Cortex of kidney (tissue), 1 donor: Measurements from ENCODE around the gene PXMP4.
"Not testable (repeated sequence)": the region's sequence is repeated elsewhere in the genome, so short reads cannot be mapped to it uniquely, and the experiment has no call there.

Experiments used
- DNase-seq: peaks from one replicate; lab custom pipeline; 2025; lab: John Stamatoyannopoulos, UW

The PXMP4 gene

DNA sequence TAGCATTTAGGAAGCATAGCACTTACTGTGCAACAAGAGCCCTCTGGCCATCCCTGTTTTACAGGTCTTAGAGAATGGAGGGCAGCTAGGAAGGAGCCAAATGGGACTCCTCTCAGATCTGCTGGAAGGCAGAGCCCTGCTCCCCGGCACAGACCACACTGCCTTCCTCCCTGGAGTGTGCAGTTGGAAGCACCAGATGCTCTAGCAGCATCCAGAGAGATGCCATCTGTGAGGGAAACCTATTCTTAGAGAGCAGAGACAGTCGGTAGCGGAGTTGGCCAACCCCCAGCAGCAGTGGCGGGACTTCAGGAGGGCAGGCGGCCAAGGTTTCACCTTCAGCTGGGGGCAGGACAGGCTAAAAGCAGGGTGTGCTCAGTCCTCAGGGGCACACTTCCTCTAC, 17.2 kb downstream of the PXMP4 start:
- no peak for DNase-seq

DNA sequence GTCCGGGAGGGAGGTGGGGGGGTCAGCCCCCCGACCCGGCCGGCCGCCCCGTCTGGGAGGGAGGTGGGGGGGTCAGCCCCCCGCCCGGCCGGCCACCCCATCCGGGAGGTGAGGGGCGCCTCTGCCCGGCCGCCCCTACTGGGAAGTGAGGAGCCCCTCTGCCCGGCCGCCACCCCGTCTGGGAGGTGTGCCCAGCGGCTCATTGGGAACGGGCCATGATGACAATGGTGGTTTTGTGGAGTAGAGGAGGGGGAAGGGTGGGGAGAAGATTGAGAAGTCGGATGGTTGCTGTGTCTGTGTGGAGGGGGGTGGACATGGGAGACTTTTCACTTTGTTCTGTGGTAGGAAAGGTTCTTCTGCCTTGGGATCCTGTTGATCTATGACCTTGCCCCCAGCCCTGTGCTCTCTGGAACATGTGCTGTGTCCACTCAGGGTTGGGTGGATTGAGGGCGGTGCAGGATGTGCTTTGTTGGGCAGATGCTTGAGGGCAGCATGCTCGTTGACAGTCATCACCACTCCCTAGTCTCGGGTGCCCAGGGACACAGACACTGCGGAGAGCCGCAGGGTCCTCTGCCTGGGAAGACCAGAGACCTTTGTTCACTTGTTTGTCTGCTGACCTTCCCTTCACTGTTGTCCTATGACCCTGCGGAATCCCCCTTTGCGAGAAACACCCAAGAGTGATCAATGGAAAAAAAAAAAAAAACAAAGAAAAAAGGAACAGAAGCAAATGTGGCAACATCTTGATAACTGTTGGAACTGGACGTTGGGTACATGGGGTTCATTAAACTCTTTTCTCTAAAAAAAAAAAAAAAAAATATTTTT, 18.3 kb downstream of the PXMP4 start:
- no peak for DNase-seq

DNA sequence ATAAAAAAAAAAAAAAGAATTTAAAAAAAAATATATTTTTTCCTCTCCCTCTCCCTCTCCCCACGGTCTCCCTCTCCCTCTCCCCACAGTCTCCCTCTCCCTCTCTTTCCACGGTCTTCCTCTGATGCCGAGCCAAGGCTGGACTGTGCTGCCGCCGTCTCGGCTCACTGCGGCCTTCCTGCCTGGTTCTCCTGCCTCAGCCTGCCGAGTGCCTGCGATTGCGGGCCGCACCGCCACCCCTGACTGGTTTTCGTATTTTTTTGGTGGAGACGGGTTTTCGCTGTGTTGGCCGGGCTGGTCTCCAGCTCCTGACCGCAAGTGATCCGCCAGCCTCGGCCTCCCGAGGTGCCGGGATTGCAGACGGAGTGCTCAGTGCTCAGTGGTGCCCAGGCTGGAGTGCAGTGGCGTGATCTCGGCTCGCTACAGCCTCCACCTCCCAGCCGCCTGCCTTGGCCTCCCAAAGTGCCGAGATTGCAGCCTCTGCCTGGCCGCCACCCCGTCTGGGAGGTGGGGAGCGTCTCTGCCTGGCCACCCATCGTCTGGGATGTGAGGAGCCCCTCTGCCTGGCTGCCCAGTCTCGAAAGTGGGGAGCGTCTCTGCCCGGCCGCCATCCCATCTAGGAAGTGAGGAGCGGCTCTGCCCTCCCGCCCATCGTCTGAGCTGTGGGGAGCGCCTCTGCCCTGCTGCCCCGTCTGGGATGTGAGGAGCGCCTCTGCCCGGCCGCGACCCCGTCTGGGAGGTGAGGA, 19.2 kb downstream of the PXMP4 start:
- DNase-seq, result not testable (repeated sequence)

DNA sequence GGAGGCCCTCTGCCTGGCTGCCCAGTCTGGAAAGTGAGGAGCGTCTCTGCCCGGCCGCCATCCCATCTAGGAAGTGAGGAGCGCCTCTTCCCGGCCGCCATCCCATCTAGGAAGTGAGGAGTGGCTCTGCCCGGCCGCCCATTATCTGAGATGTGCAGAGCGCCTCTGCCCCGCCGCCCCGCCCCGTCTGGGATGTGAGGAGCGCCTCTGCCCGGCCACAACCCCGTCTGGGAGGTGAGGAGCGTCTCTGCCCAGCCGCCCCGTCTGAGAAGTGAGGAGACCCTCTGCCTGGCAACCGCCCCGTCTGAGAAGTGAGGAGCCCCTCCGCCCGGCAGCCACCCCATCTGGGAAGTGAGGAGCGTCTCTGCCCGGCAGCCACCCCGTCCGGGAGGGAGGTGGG, 21.1 kb downstream of the PXMP4 start:
- not testable (repeated sequence) for DNase-seq

DNA sequence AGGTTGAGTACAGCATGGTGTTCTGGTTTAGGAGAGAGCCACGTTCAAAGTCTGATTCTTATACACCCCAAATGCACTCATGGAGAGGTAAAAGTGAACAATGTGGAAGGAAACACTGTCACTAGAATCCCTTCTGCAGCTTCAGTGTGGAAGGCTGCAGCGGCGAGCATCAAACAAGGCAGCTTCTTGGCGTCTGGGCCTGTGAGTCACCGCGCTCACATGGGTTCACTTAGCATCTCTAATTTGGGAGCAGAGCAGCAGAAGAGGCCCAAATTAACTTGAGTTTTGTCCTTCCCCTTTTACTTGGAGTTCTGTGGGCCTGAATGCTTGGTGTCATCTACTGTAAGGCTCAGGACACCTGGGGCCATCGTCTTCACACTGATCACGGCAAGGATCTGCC, 23.0 kb downstream of the PXMP4 start:
- DNase-seq, result no peak

DNA sequence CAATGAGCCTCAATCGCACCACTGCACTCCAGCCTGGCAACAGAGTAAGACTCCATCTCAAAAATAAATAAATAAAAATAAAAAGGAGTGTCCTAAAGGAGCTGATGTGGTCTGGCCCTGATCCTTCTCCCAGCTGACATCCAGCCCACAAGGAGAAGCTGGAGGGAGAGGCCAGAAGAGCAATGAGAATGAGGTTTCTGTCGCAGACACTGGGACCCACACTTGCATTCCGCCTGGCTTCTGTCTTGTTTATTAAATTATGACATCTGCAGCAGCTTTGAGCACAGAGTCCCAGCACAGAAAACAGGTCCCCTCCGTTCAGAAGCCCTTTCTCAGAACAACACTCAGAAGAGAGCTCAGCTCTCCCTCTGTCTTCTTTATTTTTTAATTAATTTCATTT, 23.7 kb downstream of the PXMP4 start:
- DNase-seq, result no peak

DNA sequence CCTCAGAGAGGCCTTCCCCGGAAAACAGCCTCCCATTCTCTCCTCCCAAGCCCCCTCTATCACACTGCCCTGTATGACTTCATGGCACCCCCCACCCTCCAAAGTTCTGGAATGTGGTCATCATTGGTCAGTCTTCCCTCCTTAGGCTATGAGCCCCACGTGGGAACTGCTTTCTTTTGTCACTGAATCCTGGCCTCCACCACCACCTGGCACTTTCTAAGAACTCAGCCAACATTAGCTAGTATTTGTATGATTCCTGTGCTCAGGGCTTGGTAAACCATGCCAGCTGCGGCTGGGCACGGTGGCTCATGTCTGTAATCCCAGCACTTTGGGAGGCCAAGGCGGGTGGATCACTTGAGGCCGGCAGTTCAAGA, 25.5 kb downstream of the PXMP4 start:
- DNase-seq, result no peak

DNA sequence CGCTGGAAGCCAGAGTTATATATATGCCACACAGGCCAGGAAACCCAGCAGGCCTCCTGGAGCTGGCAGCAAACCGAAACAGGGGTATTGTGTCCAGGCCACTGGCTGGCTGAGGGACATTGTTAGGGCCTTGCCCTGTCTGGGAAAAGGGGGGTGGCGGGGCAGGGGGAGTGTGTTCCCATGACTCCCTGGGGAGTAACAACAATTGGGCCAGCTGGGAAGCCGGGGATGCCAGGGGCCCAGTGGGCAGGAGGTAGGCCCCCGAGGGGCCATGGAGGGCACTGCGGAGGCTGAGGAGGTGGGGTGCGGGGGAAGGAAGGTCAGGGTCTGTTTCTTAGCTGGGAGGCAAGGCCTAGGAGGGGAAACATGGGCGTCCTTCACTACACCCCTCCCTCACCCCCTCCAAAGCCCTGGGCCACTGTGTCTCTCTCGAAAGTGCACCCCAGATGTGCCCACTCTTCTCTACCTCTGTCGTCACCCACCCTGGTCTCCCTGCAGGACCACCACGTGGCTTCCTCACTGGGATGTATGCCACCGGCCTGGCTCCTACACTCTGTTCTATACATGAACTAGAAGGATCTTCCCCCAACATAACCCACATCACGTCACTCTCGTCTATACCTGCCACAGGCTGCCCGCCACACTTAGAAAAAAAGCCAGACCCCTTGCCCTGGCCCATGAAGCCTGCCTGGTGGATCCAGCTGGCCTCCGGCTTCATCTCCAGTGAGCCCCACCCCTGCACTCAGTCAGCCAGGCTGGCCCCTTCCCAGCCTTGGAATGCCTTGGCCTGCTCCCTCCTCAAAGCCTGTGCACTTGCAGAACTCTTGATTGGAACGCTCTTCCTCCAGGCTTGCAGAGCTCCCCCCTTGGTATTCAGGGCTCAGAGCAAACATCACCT, 26.1 kb downstream of the PXMP4 start:
- no peak for DNase-seq

DNA sequence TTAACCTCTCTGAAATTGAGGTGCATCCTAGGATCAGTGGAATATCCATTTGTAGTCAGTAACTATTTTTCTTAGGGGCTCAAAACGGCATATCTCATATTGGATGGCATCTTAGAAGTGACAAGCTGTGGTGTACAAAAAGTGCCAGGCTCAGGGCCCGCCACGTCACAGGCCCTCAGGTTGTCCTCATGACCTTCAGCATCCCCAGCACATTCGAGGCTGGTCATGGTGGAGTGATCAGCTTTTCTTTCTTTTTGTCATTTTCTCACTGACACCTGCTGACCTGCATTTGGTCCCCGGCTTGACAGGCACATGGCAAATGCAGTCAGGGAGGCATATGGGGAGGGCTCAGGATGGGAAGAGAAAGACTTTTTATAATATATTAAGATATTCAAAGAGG, 26.8 kb downstream of the PXMP4 start:
- no peak for DNase-seq

DNA sequence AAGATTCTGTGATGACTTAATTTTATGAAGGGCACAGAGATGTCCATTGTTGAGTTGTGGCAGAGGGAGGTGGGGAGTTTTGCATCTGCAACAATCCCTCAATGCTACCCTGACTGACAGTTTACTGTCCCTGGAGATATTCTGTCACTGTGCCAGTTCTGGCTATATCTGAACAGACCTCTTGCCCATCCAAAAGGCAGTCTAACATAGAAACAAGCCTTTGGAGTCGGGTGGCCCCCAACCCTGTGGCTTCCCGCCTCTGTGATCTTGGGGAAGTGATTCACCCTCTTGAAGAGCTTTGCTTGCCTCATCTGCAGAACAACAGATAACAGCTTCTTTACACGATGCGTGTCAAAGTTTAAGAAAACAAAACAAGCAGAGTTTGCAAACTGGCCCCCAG, 30.1 kb downstream of the PXMP4 start:
- DNase-seq, result no peak

DNA sequence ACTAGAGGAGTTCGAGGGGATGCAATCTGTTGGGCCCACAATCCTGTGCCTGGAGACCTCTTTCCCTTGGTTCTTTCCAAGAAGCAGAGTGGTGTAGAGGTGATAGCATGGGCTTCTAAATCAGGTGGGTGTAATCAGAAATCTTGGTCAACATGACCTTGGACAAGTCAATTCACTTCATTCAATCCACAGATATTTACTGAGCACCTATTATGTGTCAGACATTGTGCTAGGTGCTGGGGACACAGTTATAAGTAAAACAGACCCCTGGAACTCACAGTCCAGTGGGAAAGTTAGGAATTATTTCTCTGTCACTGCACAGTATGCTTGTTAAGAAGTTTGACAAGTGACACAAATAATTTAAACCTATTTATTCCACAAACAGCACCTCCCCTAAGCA, 30.6 kb downstream of the PXMP4 start:
- no peak for DNase-seq

DNA sequence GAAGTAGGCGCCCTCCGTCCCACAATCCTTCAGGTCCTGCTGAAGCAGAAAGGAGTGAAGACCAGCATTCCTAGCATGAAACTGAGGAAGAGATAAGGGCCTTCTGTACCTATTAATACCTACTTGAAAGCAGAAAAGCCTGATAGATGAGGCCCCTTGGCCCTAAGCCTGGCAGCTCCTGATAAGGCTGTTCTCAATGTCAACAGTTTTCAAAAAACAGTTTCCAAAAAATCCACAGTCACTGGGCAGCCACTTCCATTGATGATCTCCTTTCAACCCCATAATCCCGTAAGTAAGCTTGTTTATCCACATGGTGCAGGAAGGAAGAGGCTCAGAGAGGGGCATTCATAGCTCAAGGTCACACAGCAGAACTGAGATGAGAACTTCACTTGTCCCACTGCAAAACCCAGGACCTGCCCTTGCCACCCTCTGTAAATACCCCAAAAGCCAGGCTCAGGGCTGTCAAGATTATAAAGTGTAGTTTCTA, 31.1 kb downstream of the PXMP4 start:
- DNase-seq, result no peak

DNA sequence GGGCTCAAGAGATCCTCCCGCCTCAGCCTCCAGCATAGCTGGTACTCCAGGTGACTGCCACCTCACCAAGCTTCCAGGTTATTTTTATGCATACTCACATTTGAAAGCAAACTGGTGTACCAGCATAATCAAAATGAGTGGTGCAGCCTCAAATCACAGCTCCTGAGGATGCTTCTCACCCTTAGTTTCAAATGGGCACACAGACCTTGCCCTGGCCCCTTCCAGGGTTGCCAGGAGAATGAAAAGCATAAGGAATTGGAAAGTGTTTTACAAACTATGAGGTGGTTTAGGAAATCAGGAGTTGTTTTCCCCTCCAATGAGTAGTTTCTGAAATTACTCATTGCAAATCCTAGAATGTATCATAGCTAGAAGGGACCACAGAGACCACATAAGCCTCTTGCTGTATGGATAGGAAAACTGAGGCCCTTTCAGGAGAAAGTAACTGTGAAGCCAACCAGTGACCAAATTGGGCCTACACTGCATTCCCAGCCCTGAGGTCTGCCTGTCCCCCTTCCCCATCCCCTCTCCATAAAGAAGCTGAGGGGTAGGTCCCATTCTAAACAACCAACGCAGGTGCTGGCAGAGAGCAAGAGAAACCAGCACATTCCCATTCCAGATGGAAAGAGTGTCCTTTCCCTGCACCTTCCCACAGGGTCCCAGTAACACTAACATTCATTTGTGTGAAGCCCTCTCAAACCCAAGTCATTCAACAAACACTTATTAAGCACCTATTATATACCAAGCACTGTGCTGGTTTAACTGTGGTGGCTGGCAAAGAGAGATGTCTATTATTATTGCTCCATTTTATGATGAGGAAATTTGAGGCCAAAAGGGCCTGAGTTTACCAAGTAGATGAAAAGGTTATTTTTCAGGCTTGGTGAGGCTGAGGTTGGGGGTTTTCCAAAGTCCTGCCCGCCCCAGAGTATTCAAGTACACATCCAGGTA, 31.8 kb downstream of the PXMP4 start:
- DNase-seq, result no peak

DNA sequence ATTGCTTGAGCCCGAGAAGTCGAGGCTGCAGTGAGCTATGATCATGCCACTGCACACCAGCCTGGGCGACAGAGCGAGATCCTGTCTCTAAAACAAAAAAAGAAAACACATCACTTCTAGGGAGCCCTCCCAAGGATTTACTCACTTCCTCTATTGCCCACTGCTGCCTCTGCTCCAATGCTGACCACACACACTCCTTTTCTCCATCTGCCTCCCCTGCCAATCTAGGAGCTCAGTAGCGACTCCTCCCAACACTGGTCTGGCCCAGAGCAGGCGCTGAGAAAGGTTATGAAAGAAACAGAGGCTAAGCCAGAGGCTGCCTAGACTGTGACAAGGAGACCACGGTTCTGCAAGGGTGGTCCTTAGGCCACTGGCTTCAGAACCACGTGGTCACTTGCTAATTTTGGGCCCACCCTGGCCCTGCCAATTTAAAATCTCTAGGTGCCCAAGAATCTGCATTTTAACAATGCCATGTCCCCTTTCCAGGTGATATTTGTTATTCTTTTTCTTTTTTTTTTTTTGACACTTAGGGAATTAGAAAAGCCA, 32.7 kb downstream of the PXMP4 start:
- no peak for DNase-seq

DNA sequence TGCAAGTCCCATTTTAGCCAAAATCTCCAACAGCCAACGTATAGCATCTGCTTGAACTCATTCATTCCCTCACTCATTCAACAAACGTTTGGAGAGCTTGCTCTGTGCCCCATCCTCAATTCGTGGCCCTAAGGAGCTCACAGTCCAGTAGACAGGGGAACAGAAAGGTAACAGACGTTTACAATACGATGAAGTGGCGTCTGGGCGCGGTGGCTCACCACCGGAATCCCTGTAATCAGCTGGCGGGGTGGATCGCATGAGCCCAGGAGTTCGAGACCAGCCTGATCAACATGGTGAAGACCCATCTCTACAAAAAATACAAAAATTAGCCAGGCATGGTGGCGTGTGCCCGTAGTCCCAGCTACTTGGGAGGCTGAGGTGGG, 33.1 kb downstream of the PXMP4 start:
- DNase-seq, result no peak

DNA sequence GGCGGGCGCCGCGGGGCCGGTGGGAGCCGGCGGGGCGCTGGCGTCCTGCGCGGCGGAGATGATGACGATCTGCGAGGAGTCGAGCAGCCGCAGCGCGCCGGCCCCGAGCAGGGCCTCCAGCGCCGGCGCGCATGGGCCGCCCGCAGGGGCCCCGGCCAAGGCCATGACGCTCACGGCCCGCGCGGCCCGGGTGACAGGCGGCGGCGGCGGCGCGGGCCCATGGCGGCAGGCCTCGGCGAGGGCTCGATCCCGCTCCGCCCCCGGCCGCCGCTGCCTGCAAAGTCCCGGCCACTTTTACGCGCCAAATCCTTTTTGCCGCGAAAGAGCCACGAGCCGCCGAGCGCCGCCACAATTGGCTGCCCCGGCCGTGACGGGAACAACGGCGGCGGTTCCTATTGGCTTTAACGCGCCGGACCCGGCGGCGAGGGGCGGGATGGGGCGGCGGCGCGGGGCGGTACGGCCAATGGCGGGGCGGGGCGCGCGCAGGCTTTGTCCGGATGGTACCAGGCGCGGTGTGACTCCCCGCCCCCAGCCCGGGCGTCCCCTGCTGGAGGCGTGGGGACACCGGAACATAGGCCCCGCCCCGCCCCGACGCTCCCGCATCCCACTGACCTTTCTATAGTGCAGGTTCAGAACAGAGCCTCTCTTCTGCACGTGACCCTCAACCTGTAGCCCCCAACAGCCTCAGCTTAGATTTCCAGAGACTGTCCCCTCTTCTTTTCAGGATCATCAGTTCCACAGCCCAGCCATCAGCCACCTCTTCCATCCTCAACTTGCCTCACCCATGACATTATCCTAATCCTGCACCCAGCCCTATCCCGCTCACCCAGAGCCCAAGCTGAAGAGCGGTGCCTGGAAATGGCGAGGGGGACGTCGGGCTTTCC, 33.8 kb downstream of the PXMP4 start, which contains the start of gene E2F1:
TSS of gene E2F1 (minus strand) at position 286 of the 884 bp plus-strand sequence. CDS start at position 165, 121 bp downstream.
- DNase-seq, result peak; percentile 16

DNA sequence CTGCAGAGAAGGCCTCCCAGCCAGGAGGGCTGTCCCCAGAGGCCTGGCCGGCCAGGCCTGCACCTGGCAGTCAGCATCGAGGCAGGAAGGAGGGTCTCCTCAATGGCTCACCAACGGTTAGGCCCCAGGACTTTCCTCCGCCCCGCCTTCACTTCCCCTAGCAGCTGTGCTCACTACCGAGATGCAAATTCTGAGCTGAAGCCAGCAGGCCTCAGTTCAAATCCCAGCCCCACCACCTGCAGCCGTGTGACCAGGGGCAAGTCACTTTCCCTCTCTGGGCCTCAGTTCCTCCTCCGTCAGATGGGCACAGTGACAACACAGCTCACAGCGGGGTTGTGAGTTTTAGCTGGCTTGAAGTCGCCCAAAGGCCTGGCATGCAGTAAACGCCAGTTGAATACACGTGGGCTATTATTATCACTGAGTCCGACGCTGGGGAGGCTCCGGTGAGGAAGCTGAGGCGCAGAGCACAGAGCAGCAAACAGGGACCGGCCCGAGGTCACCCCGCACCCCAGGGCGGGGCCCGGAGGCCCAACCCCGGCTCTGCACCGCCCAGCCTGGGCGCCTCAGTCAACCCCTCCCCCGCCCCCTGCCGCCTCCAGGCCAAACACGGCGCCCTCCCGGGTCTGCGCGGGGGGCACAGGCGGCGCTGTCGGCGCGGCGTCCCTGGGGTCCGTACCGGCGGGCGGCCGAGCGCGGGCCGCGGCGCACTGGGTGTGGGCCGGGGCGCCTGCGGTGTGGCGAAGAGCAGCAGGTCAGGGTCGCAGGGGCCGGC, 34.6 kb downstream of the PXMP4 start:
- no peak for DNase-seq

DNA sequence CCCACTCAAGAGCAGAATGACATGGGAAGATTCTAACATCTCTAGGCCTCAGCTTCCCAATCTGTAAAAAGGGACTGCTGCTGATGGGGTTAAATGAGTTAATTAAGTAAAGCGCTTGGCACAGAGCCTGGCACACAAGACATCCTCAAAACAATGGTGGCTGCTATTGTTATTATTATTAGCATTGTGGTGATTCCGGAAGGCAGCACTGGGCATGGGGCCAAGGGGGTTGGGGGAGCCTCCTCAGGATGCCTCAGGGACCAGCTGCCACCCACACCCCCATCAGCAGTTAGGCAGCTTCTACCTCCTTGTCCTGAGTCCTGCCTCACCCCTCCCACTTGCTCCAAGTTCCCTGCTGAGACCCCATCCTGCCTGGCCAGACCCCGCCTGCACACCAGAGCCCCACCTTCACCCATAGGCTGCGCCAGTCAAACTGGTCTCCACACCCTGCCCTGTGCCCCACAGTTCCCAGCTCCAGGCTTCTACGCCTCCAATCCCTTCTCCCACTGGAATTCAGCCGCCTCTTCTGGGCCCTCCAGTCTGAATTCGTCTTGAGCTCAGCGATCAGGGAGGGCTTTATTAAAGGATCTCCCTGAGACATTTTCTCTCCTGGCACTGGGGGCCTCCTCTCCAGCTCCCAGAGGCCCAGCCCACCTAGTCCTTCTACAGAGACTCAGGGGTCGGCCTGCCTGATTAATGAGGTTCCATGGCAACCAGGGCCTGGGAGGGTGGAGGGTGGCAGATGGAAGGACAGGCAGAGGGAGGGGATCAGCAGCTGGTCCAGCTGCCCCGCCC, 35.4 kb downstream of the PXMP4 start:
- DNase-seq, result no peak
